Ishikawa (cell line): ENCODE measurements around the gene KCNJ4.

Experiments
- CREB1 ChIP-seq: IDR thresholded peaks from 2 replicates; pipeline ENCODE4 v1.6.1; 2012; ENCODE audit warnings: low read depth
- NFIC ChIP-seq: IDR thresholded peaks from 2 replicates; pipeline ENCODE4 v1.6.1; 2012
- TAF1 ChIP-seq: IDR thresholded peaks from 2 replicates; pipeline ENCODE4 v1.6.1; 2012; ENCODE audit warnings: low read depth, mild to moderate bottlenecking

GRCh38 chr22:38468443-38469305 lies 13.7 kb upstream of the KCNJ4 start:
- TF ChIP-seq CREB1: no peak
- TF ChIP-seq NFIC: no peak
- no peak for TF ChIP-seq TAF1
